ENCODE data around the gene SEMA6D.

The SEMA6D gene

DNA sequence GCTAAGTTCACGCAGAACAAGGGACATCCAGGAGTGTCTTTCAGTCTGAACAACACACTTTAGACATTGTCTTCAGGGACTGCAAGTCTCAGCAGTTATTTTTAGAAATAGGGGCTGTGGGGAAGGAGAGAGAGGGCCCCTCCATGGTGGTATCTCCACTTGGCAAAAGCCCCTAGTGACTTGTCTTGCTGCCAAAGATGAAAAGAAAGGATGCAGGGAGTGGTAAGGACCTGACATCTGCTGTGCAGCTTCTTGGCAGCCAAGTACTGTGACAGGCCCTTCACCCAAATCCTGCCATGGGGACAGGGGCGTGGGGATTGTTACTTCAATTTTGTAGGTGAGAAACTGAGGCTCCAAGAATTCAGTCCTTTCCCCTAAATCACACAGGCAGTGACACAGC is 21.0 kb upstream of the SEMA6D start:
- no peak overlapping the region for H3K4me3 ChIP-seq (replicated peaks; ENCODE audit: low read depth, low read length)
- TF ChIP-seq CTCF (IDR thresholded peaks at IDR 0.05; ENCODE audit: low read depth, low read length, missing control alignments): no peak
- DNase-seq (ENCODE audit: extremely low read depth, low read depth): no peak

- no peak overlapping the region for H3K4me3 ChIP-seq (replicated peaks; ENCODE audit: low read depth, low read length)
- no peak for DNase-seq (ENCODE audit: extremely low read depth, low read depth)
- TF ChIP-seq CTCF (IDR thresholded peaks at IDR 0.05; ENCODE audit: low read depth, low read length, missing control alignments): no peak
Measured at GRCh38 chr15:47705281-47705997, 11.9 kb upstream of the SEMA6D start.

- no peak overlapping the region for H3K4me3 ChIP-seq (replicated peaks; ENCODE audit: low read depth, low read length)
- TF ChIP-seq CTCF (IDR thresholded peaks at IDR 0.05; ENCODE audit: low read depth, low read length, missing control alignments): no peak
- DNase-seq (ENCODE audit: extremely low read depth, low read depth): no peak
Measured at GRCh38 chr15:47707391-47707790, 9.9 kb upstream of the SEMA6D start.

GRCh38 chr15:47708161-47708980 is 8.9 kb upstream of the SEMA6D start:
- DNase-seq (ENCODE audit: extremely low read depth, low read depth): no peak
- no peak for TF ChIP-seq CTCF (IDR thresholded peaks at IDR 0.05; ENCODE audit: low read depth, low read length, missing control alignments)
- no peak overlapping the region for H3K4me3 ChIP-seq (replicated peaks; ENCODE audit: low read depth, low read length)

DNA sequence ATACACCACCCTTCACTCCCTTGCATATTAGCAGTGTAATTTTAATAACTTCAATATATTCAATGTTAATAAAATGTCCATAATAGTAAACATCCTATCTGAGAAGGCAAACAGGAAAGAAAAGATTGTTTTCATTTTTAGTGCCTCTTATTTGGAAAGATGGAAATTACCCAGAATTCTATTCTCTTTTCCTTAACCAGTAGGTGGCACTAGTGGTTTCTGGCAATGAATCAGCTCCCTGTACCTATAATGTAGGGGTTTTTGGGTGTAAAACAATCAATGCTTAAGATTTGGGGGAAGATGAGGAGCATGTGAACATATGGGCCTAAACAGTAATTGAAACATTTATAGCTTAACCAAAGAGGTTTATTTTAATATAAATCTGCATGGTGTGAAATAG is 5.7 kb upstream of the SEMA6D start:
- peak; percentile 43 for TF ChIP-seq CTCF (IDR thresholded peaks at IDR 0.05; ENCODE audit: low read depth, low read length, missing control alignments)
- H3K4me3 ChIP-seq (replicated peaks; ENCODE audit: low read depth, low read length): no peak overlapping the region
- no peak for DNase-seq (ENCODE audit: extremely low read depth, low read depth)

GRCh38 chr15:47715402-47715801 is 1.9 kb upstream of the SEMA6D start:
- H3K4me3 ChIP-seq (replicated peaks; ENCODE audit: low read depth, low read length): no peak overlapping the region
- DNase-seq (ENCODE audit: extremely low read depth, low read depth): no peak
- no peak for TF ChIP-seq CTCF (IDR thresholded peaks at IDR 0.05; ENCODE audit: low read depth, low read length, missing control alignments)
